Mucosa of stomach (tissue), 1 donor: ENCODE measurements around the gene ARHGAP15.

Experiments used
- H3K27me3 ChIP-seq: one replicate; pipeline ENCODE4 v1.7.0; 2013; ENCODE audit warnings: mild to moderate bottlenecking, low read length; ENCODE audit not compliant: control insufficient read depth, insufficient read depth
- H3K36me3 ChIP-seq: one replicate; pipeline ENCODE4 v1.7.0; 2013; ENCODE audit warnings: low read length; ENCODE audit not compliant: control insufficient read depth, insufficient read depth
- H3K4me1 ChIP-seq: one replicate; pipeline ENCODE4 v1.7.0; 2013; ENCODE audit warnings: mild to moderate bottlenecking, low read length; ENCODE audit not compliant: control insufficient read depth, insufficient read depth
- H3K4me3 ChIP-seq: one replicate; pipeline ENCODE4 v1.7.0; 2013; ENCODE audit warnings: low read length
- H3K9ac ChIP-seq: one replicate; pipeline ENCODE4 v1.7.0; 2013; ENCODE audit warnings: mild to moderate bottlenecking, low read length, moderate library complexity
- H3K9me3 ChIP-seq: one replicate; pipeline ENCODE4 v1.7.0; 2013; ENCODE audit warnings: mild to moderate bottlenecking, low read length, moderate library complexity; ENCODE audit not compliant: control insufficient read depth
- donor health status: Pancreatic carcinoma.

ARHGAP15 gene

GRCh38 chr2:143434445-143434844 is 305.2 kb downstream of the ARHGAP15 start:
- Histone ChIP-seq H3K27me3 (no peaks in the 10 kb centered on the region), H3K36me3 (no peaks in the 10 kb centered on the region), H3K9me3 (no peaks in the 10 kb centered on the region), H3K9ac (no peak overlapping the region), H3K4me3 (no peak overlapping the region), H3K4me1 (no peaks in the 10 kb centered on the region)

GRCh38 chr2:143435131-143435530 is 305.9 kb downstream of the ARHGAP15 start:
- Histone ChIP-seq H3K27me3 (no peaks in the 10 kb centered on the region), H3K9ac (no peak overlapping the region), H3K4me3 (no peak overlapping the region), H3K9me3 (no peaks in the 10 kb centered on the region), H3K36me3 (no peaks in the 10 kb centered on the region), H3K4me1 (no peaks in the 10 kb centered on the region)

GRCh38 chr2:143436951-143437350 is 307.7 kb downstream of the ARHGAP15 start:
- Histone ChIP-seq H3K27me3 (no peaks in the 10 kb centered on the region), H3K4me1 (no peaks in the 10 kb centered on the region), H3K36me3 (no peaks in the 10 kb centered on the region), H3K9me3 (no peaks in the 10 kb centered on the region), H3K9ac (no peak overlapping the region), H3K4me3 (no peak overlapping the region)

GRCh38 chr2:143440411-143441012 is 311.3 kb downstream of the ARHGAP15 start:
- H3K36me3 ChIP-seq: no peaks in the 10 kb centered on the region
- H3K4me1 ChIP-seq: no peaks in the 10 kb centered on the region
- H3K9me3 ChIP-seq: no peaks in the 10 kb centered on the region
- H3K27me3 ChIP-seq: no peaks in the 10 kb centered on the region
- no peak overlapping the region for H3K4me3 ChIP-seq
- no peak overlapping the region for H3K9ac ChIP-seq

GRCh38 chr2:143442193-143442592 is 313.0 kb downstream of the ARHGAP15 start:
- Histone ChIP-seq H3K36me3 (no peaks in the 10 kb centered on the region), H3K9ac (no peak overlapping the region), H3K4me1 (no peaks in the 10 kb centered on the region), H3K9me3 (no peaks in the 10 kb centered on the region), H3K27me3 (no peaks in the 10 kb centered on the region), H3K4me3 (no peak overlapping the region)

GRCh38 chr2:143451642-143452281 is 322.5 kb downstream of the ARHGAP15 start:
- Histone ChIP-seq H3K36me3 (no peaks in the 10 kb centered on the region), H3K4me1 (no peaks in the 10 kb centered on the region), H3K9me3 (no peaks in the 10 kb centered on the region), H3K27me3 (no peaks in the 10 kb centered on the region), H3K9ac (no peak overlapping the region), H3K4me3 (no peak overlapping the region)

- H3K4me3 ChIP-seq: no peak overlapping the region
- H3K27me3 ChIP-seq: no peaks in the 10 kb centered on the region
- H3K36me3 ChIP-seq: no peaks in the 10 kb centered on the region
- H3K9me3 ChIP-seq: no peaks in the 10 kb centered on the region
- H3K4me1 ChIP-seq: no peaks in the 10 kb centered on the region
- no peak overlapping the region for H3K9ac ChIP-seq
Measured at GRCh38 chr2:143452817-143453451, 323.7 kb downstream of the ARHGAP15 start.

GRCh38 chr2:143453981-143454511 is 324.8 kb downstream of the ARHGAP15 start:
- Histone ChIP-seq H3K9ac (no peak overlapping the region), H3K9me3 (no peaks in the 10 kb centered on the region)

GRCh38 chr2:143455317-143455716 is 326.1 kb downstream of the ARHGAP15 start:
- no peak overlapping the region for H3K4me3 ChIP-seq
- no peaks in the 10 kb centered on the region for H3K4me1 ChIP-seq
- H3K9me3 ChIP-seq: no peaks in the 10 kb centered on the region
- no peaks in the 10 kb centered on the region for H3K27me3 ChIP-seq
- H3K9ac ChIP-seq: no peak overlapping the region
- H3K36me3 ChIP-seq: no peaks in the 10 kb centered on the region

More at GRCh38 chr2:143453981-143454511, 324.8 kb downstream of the ARHGAP15 start:
- Histone ChIP-seq H3K4me1 (no peaks in the 10 kb centered on the region), H3K27me3 (no peaks in the 10 kb centered on the region), H3K4me3 (no peak overlapping the region), H3K36me3 (no peaks in the 10 kb centered on the region)

- no peak overlapping the region for H3K4me3 ChIP-seq
- H3K4me1 ChIP-seq: no peaks in the 10 kb centered on the region
- no peaks in the 10 kb centered on the region for H3K27me3 ChIP-seq
- H3K9me3 ChIP-seq: no peaks in the 10 kb centered on the region
- no peaks in the 10 kb centered on the region for H3K36me3 ChIP-seq
- no peak overlapping the region for H3K9ac ChIP-seq
Measured at GRCh38 chr2:143458258-143459190, 329.3 kb downstream of the ARHGAP15 start.

GRCh38 chr2:143460382-143460781 is 331.2 kb downstream of the ARHGAP15 start:
- Histone ChIP-seq H3K4me1 (no peaks in the 10 kb centered on the region), H3K4me3 (no peak overlapping the region), H3K27me3 (no peaks in the 10 kb centered on the region), H3K9me3 (no peaks in the 10 kb centered on the region), H3K9ac (no peak overlapping the region), H3K36me3 (no peaks in the 10 kb centered on the region)
